ENCODE measurements around the gene IRX4. TPM values are rescaled to one million over a fixed set of nuclear protein-coding genes. Genes with fewer than 3 reads are reported as not detected.

The IRX4 gene
- total RNA-seq (not detected), total RNA-seq (0 reads per million in 2 donors)

- peak within 1 kb of the TSS; percentile 63 for H3K4me3 Mint-ChIP-seq
- DNase-seq (peak in 1 of 3 donors; percentile 3), ATAC-seq (no peak)
- H3K9me3 ChIP-seq (ENCODE audit: control insufficient read depth, low read length, poor library complexity, severe bottlenecking): no peaks in the 10 kb centered on the region
- H3K36me3 Mint-ChIP-seq (ENCODE audit: low read depth): peaks cover 3% of the 10 kb centered on the region
- no peak within 1 kb of the TSS for H3K27ac Mint-ChIP-seq
- H3K27me3 Mint-ChIP-seq: peaks cover 44% of the 10 kb centered on the region
- peaks cover 14% of the 10 kb centered on the region for H3K4me1 Mint-ChIP-seq
Measured at GRCh38 chr5:1882337-1883119, at the start of gene IRX4. IRX4 (minus strand) TSS chr5:1882925; CDS start chr5:1882647, 278 bp downstream.

- no peak for DNase-seq
- Mint-ChIP-seq H3K4me1 (peaks cover 2% of the 10 kb centered on the region), H3K4me3 (no peak overlapping the region), H3K27me3 (peaks cover 32% of the 10 kb centered on the region), H3K27ac (no peak overlapping the region), H3K36me3 (ENCODE audit: low read depth) (no peaks in the 10 kb centered on the region)
- no peak for ATAC-seq
- no peaks in the 10 kb centered on the region for H3K9me3 ChIP-seq (ENCODE audit: control insufficient read depth, low read length, poor library complexity, severe bottlenecking)
Measured at GRCh38 chr5:1931604-1932231, 49.0 kb upstream of the IRX4 start.

- no peaks in the 10 kb centered on the region for H3K9me3 ChIP-seq (ENCODE audit: control insufficient read depth, low read length, poor library complexity, severe bottlenecking)
- no peak for DNase-seq
- peaks cover 2% of the 10 kb centered on the region for H3K4me1 Mint-ChIP-seq
- ATAC-seq: no peak
- no peak overlapping the region for H3K27ac Mint-ChIP-seq
- no peak overlapping the region for H3K4me3 Mint-ChIP-seq
- H3K27me3 Mint-ChIP-seq: peaks cover 25% of the 10 kb centered on the region
- H3K36me3 Mint-ChIP-seq (ENCODE audit: low read depth): no peaks in the 10 kb centered on the region
Measured at GRCh38 chr5:1930880-1931603, 48.3 kb upstream of the IRX4 start.

- H3K4me3 Mint-ChIP-seq: no peak overlapping the region
- no peak overlapping the region for H3K27ac Mint-ChIP-seq
- ATAC-seq (no peak), DNase-seq (no peak)
- peaks cover 2% of the 10 kb centered on the region for H3K4me1 Mint-ChIP-seq
- no peaks in the 10 kb centered on the region for H3K9me3 ChIP-seq (ENCODE audit: control insufficient read depth, low read length, poor library complexity, severe bottlenecking)
- no peaks in the 10 kb centered on the region for H3K36me3 Mint-ChIP-seq (ENCODE audit: low read depth)
- H3K27me3 Mint-ChIP-seq: peaks cover 23% of the 10 kb centered on the region
Measured at GRCh38 chr5:1930501-1930879, 47.8 kb upstream of the IRX4 start.

DNA sequence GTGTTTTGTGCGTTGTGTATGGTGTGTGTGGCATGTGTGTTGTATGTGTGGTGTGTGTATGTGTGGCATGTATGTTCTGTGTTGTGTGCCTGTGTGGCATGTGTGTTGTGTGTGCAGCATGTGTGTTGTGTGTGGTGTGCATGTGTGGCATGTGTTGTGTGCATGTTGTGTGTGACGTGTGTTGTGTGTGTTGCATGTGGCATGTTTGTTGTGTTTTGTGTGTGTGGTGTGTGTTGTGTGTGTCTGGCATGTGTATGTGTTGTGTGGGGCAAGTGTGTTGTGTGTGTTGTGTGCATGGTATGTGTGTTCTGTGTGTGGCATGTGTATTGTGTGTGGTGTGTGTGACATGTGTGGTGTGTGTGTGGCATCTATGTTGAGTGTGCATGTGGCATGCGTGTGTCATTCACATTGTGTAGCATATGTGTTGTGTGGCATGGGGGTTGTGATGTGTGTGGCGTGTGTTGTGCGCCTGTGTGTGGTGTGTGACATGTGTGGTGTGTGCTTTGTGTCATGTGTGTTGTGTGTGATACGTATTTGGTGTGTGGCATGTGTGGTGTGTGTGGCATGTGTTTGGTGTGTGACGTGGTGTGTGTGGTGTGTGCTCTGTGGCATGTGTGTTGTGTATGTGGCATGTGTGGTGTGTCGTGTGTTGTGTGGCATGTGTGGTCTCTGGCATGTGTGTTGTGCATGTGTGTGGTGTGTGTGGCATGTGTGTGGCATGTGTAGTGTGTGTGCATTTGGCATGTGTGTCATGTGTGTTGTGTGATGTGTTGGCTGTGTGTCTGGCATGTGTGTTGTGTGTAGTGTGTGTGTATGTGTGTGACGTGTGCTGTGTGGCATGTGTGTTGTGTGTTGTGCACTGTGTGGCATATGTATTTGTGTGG, 46.6 kb upstream of the IRX4 start:
- Mint-ChIP-seq H3K4me3 (no peak overlapping the region), H3K27ac (no peak overlapping the region), H3K27me3 (peaks cover 16% of the 10 kb centered on the region), H3K4me1 (no peaks in the 10 kb centered on the region), H3K36me3 (ENCODE audit: low read depth) (no peaks in the 10 kb centered on the region)
- no peak for DNase-seq
- H3K9me3 ChIP-seq (ENCODE audit: control insufficient read depth, low read length, poor library complexity, severe bottlenecking): no peaks in the 10 kb centered on the region
- ATAC-seq: no peak

- no peaks in the 10 kb centered on the region for H3K9me3 ChIP-seq (ENCODE audit: control insufficient read depth, low read length, poor library complexity, severe bottlenecking)
- Mint-ChIP-seq H3K4me1 (peaks cover 2% of the 10 kb centered on the region), H3K36me3 (ENCODE audit: low read depth) (no peaks in the 10 kb centered on the region), H3K27ac (no peak overlapping the region), H3K4me3 (no peak overlapping the region), H3K27me3 (peaks cover 15% of the 10 kb centered on the region)
- DNase-seq (no peak), ATAC-seq (no peak)
Measured at GRCh38 chr5:1926471-1927341, 44.0 kb upstream of the IRX4 start.

DNA sequence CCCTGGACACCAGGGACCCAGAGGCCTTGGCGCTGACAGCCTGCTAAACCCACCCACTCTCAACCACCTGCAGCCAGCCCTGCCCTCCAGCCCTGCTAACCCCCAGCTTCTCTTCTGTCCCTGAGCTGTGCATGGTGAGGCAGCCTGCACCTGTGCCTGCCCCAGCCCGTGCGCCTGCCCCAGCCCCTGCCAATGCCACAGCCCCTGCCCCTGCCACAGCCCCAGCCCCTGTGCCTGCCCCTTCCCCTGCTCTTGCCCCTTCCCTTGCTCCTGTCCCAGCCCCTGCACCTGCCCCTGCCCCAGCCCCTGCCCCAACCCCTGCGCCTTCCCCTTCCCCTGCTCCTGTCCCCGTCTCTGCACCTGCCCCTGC, 43.3 kb upstream of the IRX4 start:
- ATAC-seq (no peak), DNase-seq (no peak)
- Mint-ChIP-seq H3K4me1 (peaks cover 2% of the 10 kb centered on the region), H3K27me3 (peaks cover 21% of the 10 kb centered on the region), H3K36me3 (ENCODE audit: low read depth) (no peaks in the 10 kb centered on the region), H3K4me3 (no peak overlapping the region), H3K27ac (no peak overlapping the region)
- H3K9me3 ChIP-seq (ENCODE audit: control insufficient read depth, low read length, poor library complexity, severe bottlenecking): no peaks in the 10 kb centered on the region

GRCh38 chr5:1925111-1926070, 42.7 kb upstream of the IRX4 start:
- no peak for DNase-seq
- Mint-ChIP-seq H3K36me3 (ENCODE audit: low read depth) (peaks cover 2% of the 10 kb centered on the region), H3K4me1 (peaks cover 2% of the 10 kb centered on the region), H3K27ac (no peak overlapping the region), H3K27me3 (peaks cover 25% of the 10 kb centered on the region), H3K4me3 (no peak overlapping the region)
- no peak for ATAC-seq
- no peaks in the 10 kb centered on the region for H3K9me3 ChIP-seq (ENCODE audit: control insufficient read depth, low read length, poor library complexity, severe bottlenecking)

DNA sequence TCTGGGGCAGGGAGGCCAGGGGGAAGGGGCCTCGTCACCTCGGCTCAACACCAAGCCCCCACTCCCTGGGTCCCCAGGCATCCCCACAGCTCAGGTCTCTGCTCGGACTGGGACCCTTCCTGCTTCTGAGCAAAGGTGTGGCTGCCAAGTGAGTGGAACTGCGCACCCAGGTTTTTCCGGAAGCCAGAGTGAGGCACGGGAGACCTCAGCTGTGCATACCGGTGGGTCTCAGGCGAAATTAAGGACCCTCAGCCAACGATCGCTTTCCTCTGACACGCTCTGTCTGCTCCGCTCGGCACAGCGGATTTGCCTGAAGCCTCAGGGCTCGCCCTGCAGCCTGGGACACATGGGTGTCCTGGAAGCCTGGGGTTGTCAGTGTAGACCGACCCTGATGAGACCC, 41.0 kb upstream of the IRX4 start:
- no peaks in the 10 kb centered on the region for H3K9me3 ChIP-seq (ENCODE audit: control insufficient read depth, low read length, poor library complexity, severe bottlenecking)
- Mint-ChIP-seq H3K27me3 (peaks cover 40% of the 10 kb centered on the region), H3K4me1 (peaks cover 2% of the 10 kb centered on the region), H3K27ac (no peak overlapping the region), H3K4me3 (no peak overlapping the region), H3K36me3 (ENCODE audit: low read depth) (peaks cover 4% of the 10 kb centered on the region)
- no peak for DNase-seq
- ATAC-seq: no peak

DNA sequence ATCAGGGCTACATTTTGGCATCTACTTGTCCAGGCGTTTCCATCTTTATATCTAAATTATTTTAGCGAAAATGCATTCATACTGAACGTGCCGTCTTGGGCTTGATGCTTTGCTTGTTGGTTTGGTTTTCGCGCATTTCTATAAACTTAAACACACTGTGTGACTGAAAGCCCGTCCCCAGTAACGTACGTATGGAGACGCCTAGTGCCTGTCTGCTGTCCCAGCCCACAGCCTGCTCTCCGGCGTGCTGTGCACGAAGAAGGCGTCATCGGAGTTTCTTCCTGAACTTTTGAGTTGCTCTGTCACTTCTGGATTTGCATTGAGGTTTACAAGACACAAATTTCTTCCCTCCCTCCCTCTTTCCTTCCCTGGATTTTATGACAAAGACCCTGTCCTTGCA, 40.6 kb upstream of the IRX4 start:
- Mint-ChIP-seq H3K27ac (no peak overlapping the region), H3K4me1 (peaks cover 2% of the 10 kb centered on the region), H3K4me3 (no peak overlapping the region), H3K27me3 (peaks cover 40% of the 10 kb centered on the region), H3K36me3 (ENCODE audit: low read depth) (peaks cover 4% of the 10 kb centered on the region)
- ATAC-seq (no peak), DNase-seq (no peak)
- H3K9me3 ChIP-seq (ENCODE audit: control insufficient read depth, low read length, poor library complexity, severe bottlenecking): no peaks in the 10 kb centered on the region

GRCh38 chr5:1921711-1922110, 39.0 kb upstream of the IRX4 start:
- peaks cover 4% of the 10 kb centered on the region for H3K4me1 Mint-ChIP-seq
- no peaks in the 10 kb centered on the region for H3K9me3 ChIP-seq (ENCODE audit: control insufficient read depth, low read length, poor library complexity, severe bottlenecking)
- H3K36me3 Mint-ChIP-seq (ENCODE audit: low read depth): peaks cover 4% of the 10 kb centered on the region
- ATAC-seq: no peak
- no peak for DNase-seq
- no peak overlapping the region for H3K4me3 Mint-ChIP-seq
- H3K27ac Mint-ChIP-seq: no peak overlapping the region
- peaks cover 52% of the 10 kb centered on the region for H3K27me3 Mint-ChIP-seq

Data from T-helper 17 cell (primary cell).